Heart left ventricle (tissue), 16 donors: ENCODE measurements around the gene CNTNAP3. TPM values are rescaled to one million over a fixed set of nuclear protein-coding genes. Genes with fewer than 3 reads are reported as not detected.
"Not testable (repeated sequence)": the region's sequence is repeated elsewhere in the genome, so short reads cannot be mapped to it uniquely, and the experiment has no call there.

ENCODE experiments used
- ATAC-seq, 4 donors: fragments of 200-7000 bp; cut with Tn5 transposase; one replicate each; pipeline ENCODE4 v1.9.1; 2020 to 2022; ENCODE audit warnings: moderate library complexity in 4 of 4, mild to moderate bottlenecking in 3 of 4, moderate number of reproducible peaks in 1 of 4
- DNase-seq, 5 donors: peaks; one replicate each; pipeline ENCODE4 v3.0.0-alpha.2; 2020
- H3K27ac ChIP-seq, 12 donors: fragments of 200-600 bp; sonication (generic) in 4 of 12; one replicate each; pipeline versions ENCODE4 v1.5.0 to v1.8.0; 2016 to 2022; ENCODE audit warnings: mild to moderate bottlenecking in 2 of 12
- H3K27me3 ChIP-seq, 9 donors: fragments of 200-600 bp; sonication (generic) in 2 of 9; one replicate each; pipeline versions ENCODE4 v1.5.1 to v1.8.0; 2016 to 2022; ENCODE audit warnings: mild to moderate bottlenecking in 3 of 9
- H3K36me3 ChIP-seq, 9 donors: fragments of 200-600 bp; sonication (generic) in 2 of 9; one replicate each; pipeline versions ENCODE4 v1.5.0 to v1.8.0; 2018 to 2022; ENCODE audit warnings: mild to moderate bottlenecking in 2 of 9
- H3K4me1 ChIP-seq, 12 donors: fragments of 200-600 bp; sonication (generic) in 4 of 12; one replicate each; pipeline versions ENCODE4 v1.5.0 to v1.8.0; 2016 to 2022; ENCODE audit warnings: mild to moderate bottlenecking in 3 of 12
- H3K4me3 ChIP-seq, 12 donors: fragments of 200-600 bp; sonication (generic) in 4 of 12; one replicate each; pipeline versions ENCODE4 v1.5.0 to v1.8.0; 2017 to 2022; ENCODE audit warnings: mild to moderate bottlenecking in 9 of 12, moderate library complexity in 4 of 12
- H3K9me3 ChIP-seq, 12 donors: fragments of 200-600 bp; sonication (generic) in 4 of 12; one replicate each; pipeline versions ENCODE4 v1.5.0 to v1.8.0; 2016 to 2022; ENCODE audit warnings: mild to moderate bottlenecking in 1 of 12
- WGBS, 4 donors: extraction: QIAGEN DNeasy Blood & Tissue Kit in 2 of 4; methylation state at CpG; one replicate each; pipeline versions ENCODE4 v1.1.5 to v1.1.7; 2013 to 2018; 5-methylcytosine and 5-hydroxymethylcytosine counted together
- intact Hi-C, 10 donors: fragments of 100-400 bp; cut with DNase I; formaldehyde crosslinking; loops; one replicate each; pipeline versions ENCODE4 v1.11.1 to v1.14.2; 2022
- polyA plus RNA-seq, 2 donors: library from polyadenylated mRNA; stranded (reverse); fragments of 200-250 nt; gene quantifications; one replicate each; pipeline ENCODE4 v1.2.3, GENCODE V29; 2013
- total RNA-seq, 9 donors: library from RNA; depleted of rRNA in 2 of 9; stranded (reverse); fragments of >200 nt in 2 of 9; fragmentation: NEBNext Ultra II Directional in 3 of 9; extraction: Animal tissue kit (Norgen Biotek cat#: 25700) in 3 of 9; gene quantifications; one replicate each; pipeline versions ENCODE4 v1.1.0 to v1.2.4, GENCODE V29; 2016 to 2023
- TF ChIP-seq, protein P1 (sequence below), 12 donors: fragments of 200-600 bp; sonication (generic) in 4 of 12; IDR thresholded peaks; one replicate each; pipeline versions ENCODE4 v1.5.0 to v1.8.0; 2018 to 2022; ENCODE audit warnings: antibody characterized with exemption in 12 of 12, mild to moderate bottlenecking in 5 of 12
- donor health status: ischemic (EF 13 %, LVEDD 7.1; RV severe dilation, severe dysfunction).
- donor health status: healthy with polysubstance abuse.
- donor health status: DM: no; HTN: yes; CAD: no.
- donor health status: DM: no; HTN: no; CAD: no.
- donor health status: ischemic (EF 25% LVEDD 6.9; RV normal size, moderate dysfunction).
- donor health status: ischemic (EF 25% LVEDD 5.7; RV mildly dilated, moderate dysfunction).
- donor health status: healthy.
- donor health status: DM: yes; HTN: yes; CAD: no.
- donor health status: ischemic (EF 35%, LVEDD 5.7; RV mildly dilated, moderate dysfunction).
- donor health status: nonischemic (EF 11% LVEDD 7.7; RV severe dilation, severe dysfunction).
- donor health status: DM: yes; HTN: yes; CAD: no.
- donor health status: PGD.
- donor health status: ischemic (EF 29% LVEDD 5.4; RV normal size, mild dysfunction).
- donor health status: nonischemic (EF 23%, LVEDD 6.1; RV moderate dilation, normal function).

Gene CNTNAP3
- total and polyA plus RNA-seq, 11 donors, result 1.8 to 12.4 (median 7.5) TPM

DNA sequence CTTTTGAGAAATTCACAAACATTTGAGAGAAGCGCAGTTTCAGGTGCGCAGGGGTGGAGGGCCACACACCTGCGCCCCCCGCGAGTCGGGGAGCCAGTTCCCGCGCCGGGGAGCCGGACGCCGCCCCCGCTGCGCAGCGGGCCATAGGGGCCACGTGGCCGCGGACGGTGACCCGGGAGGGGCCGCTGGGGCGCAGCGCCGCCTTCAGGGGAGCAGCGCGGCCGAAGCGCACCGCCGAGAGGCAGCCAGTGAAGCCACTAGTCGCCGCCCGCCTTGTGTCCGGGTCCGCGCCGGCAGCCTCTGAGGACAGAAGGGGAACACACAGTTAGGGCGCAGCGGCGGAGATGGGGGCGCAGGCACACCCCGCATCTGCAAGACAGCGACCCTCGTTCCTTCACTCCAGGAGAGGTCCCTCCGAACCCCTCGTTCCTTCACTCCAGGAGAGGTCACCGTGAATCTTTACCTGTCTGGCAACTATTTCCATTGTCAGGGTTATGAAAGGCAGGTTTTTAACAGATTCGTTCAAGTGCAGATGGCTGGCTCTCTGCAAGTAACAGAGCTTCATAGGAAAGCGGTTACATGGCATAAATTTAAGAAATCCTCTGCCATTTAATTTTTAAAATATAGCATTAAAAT lies 209.2 kb downstream of the CNTNAP3 start:
- H3K4me1 ChIP-seq, H3K27me3 ChIP-seq, H3K27ac ChIP-seq, intact Hi-C loops, H3K9me3 ChIP-seq, H3K36me3 ChIP-seq: not testable (repeated sequence)
- peak in 3 of 4 donors; percentile 92 to 93 (median 93) for ATAC-seq
- peak in 4 of 5 donors; percentile 8 to 67 (median 44) for DNase-seq
- peak overlapping the region in 6 of 12 donors; percentile 1 to 22 (median 14) for H3K4me3 ChIP-seq
- 6 to 16% (median 9%) methylated on average over 42 to 49 of the region's 49 CpGs for WGBS, 4 donors
- TF ChIP-seq, protein P1, sequence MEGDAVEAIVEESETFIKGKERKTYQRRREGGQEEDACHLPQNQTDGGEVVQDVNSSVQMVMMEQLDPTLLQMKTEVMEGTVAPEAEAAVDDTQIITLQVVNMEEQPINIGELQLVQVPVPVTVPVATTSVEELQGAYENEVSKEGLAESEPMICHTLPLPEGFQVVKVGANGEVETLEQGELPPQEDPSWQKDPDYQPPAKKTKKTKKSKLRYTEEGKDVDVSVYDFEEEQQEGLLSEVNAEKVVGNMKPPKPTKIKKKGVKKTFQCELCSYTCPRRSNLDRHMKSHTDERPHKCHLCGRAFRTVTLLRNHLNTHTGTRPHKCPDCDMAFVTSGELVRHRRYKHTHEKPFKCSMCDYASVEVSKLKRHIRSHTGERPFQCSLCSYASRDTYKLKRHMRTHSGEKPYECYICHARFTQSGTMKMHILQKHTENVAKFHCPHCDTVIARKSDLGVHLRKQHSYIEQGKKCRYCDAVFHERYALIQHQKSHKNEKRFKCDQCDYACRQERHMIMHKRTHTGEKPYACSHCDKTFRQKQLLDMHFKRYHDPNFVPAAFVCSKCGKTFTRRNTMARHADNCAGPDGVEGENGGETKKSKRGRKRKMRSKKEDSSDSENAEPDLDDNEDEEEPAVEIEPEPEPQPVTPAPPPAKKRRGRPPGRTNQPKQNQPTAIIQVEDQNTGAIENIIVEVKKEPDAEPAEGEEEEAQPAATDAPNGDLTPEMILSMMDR (IDR thresholded peaks at IDR 0.05), result peak in 10 of 12 donors; percentile 16 to 47 (median 38)

DNA sequence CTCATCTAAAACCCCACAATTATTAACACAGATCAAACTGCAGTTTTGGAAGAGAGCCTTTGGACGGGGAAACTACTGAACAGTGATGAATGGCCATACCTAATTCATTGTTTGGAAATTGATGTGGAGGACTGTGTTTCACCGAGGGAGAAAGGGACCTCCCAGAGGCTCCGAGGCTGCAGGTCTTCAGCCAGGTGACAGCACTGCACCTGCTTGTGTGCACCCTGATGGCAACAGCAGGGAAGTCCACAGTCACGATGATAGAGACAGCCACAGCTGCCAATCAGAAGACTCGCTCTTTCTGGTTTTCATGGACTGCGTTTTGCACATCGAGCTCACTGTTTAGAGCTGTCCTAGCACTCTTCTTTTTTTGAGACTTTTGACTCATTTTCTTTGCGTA lies 214.4 kb downstream of the CNTNAP3 start:
- 81 to 87% (median 84%) methylated on average over 8 of the region's 8 CpGs for WGBS, 4 donors
- ATAC-seq, result peak in 1 of 4 donors; percentile 39
- H3K27ac ChIP-seq, result not testable (repeated sequence)

GRCh38 chr9:39067683-39068082 lies 220.3 kb downstream of the CNTNAP3 start:
- H3K4me3 ChIP-seq, DNase-seq, H3K9me3 ChIP-seq, H3K27me3 ChIP-seq, H3K36me3 ChIP-seq, H3K27ac ChIP-seq, intact Hi-C loops, H3K4me1 ChIP-seq: not testable (repeated sequence)
- 74 to 84% (median 82%) methylated on average over 5 of the region's 5 CpGs for WGBS, 4 donors
- peak in 1 of 4 donors; percentile 28 for ATAC-seq

More for the DNA sequence above, 214.4 kb downstream of the CNTNAP3 start:
- H3K4me1 ChIP-seq, H3K4me3 ChIP-seq, H3K27me3 ChIP-seq, intact Hi-C loops, H3K36me3 ChIP-seq, H3K9me3 ChIP-seq: not testable (repeated sequence)
- peak in 1 of 5 donors; percentile 53 for DNase-seq

DNA sequence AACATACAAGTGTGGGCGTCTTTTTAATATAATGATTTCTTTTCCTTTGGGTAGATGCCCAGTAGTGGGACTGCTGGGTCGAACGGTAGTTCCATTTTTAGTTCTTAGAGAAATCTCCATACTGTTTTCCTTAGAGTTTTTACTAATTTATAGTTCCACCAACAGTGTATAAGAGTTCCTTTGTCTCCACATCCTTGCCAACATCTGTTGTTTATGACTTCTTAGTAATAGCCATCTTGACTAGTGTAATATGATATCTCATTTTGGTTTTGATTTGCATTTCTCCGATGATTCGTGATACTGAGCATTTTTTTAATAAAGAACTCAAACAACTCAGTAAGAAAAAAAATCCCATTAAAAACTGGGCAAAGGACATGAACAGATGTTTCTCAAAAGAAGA lies 225.0 kb downstream of the CNTNAP3 start:
- 83 to 87% (median 84%) methylated on average over 5 of the region's 5 CpGs for WGBS, 4 donors
- DNase-seq, ATAC-seq, H3K4me3 ChIP-seq, intact Hi-C loops, H3K27me3 ChIP-seq, H3K27ac ChIP-seq, H3K4me1 ChIP-seq, H3K9me3 ChIP-seq, H3K36me3 ChIP-seq: not testable (repeated sequence)

DNA sequence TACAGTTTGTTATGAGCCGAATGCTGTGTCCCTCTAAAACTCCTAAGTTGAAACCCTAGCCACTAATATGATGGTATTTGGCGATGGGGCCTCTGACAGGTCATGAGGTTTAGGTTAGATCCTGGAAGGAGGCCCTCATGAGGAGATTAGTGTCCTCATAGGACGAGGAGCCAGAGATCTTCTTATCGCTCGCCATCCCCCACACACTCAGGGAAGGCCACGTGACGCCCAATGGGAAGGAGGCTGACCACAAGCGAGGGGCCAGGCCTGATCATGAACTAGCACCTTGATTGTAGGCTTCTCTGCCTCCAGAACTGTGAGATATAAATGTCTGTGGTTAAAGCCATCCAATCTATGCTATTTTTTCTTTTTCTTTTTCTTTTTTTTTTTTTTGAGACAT lies 233.5 kb downstream of the CNTNAP3 start:
- ATAC-seq, DNase-seq, H3K9me3 ChIP-seq, H3K4me3 ChIP-seq, H3K27me3 ChIP-seq, H3K4me1 ChIP-seq, H3K36me3 ChIP-seq, H3K27ac ChIP-seq, intact Hi-C loops: not testable (repeated sequence)
- 78 to 86% (median 82%) methylated on average over 7 to 8 of the region's 8 CpGs for WGBS, 4 donors

DNA sequence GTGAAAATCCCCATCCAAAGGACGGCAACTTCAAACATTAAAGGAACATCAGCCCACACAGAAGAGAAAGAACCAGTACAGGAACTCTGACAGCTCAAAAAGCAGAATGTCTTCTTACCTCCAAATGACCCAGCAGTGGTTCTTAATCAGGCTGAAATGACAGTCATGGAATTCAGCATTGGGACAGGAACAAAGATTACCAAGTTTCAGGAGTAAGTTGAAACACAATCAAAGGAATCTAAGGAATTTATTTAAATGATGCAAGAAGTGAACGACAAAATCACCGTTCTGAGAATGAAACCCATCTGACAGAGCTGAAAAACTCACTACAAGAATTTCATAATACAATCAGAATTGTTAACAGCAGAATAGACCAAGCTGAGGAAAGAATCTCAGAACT lies 241.1 kb downstream of the CNTNAP3 start:
- H3K36me3 ChIP-seq, intact Hi-C loops, H3K4me3 ChIP-seq, DNase-seq, H3K27ac ChIP-seq, H3K27me3 ChIP-seq, H3K4me1 ChIP-seq, ATAC-seq: not testable (repeated sequence)
- WGBS, 4 donors, result 46 to 56% (median 53%) methylated on average over 3 of the region's 3 CpGs
- H3K9me3 ChIP-seq, result peaks cover 0 to 21% (median 0%) of the 10 kb centered on the region in 12 donors

DNA sequence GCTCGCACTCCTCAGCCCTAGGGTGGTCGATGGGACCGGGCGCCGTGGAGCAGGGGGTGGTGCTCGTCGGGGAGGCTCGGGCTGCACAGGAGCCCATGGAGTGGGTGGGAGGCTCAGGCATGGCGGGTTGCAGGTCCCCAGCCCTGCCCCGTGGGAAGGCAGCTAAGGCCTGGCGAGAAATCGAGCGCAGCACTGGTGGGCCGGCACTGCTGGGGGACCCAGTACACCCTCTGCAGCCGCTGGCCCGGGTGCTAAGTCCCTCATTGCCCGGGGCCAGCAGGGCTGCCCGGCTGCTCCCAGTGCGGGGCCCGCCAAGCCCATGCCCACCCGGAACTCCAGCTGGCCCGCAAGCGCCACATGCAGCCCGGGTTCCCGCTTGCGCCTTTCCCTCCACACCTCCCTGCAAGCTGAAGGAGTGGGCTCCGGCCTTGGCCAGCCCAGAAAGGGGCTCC lies 245.6 kb downstream of the CNTNAP3 start:
- DNase-seq, H3K4me3 ChIP-seq, ATAC-seq, H3K36me3 ChIP-seq, H3K27me3 ChIP-seq, H3K4me1 ChIP-seq, H3K27ac ChIP-seq, intact Hi-C loops, H3K9me3 ChIP-seq: not testable (repeated sequence)
- WGBS, 4 donors, result 87 to 93% (median 91%) methylated on average over 20 to 27 of the region's 27 CpGs

GRCh38 chr9:39041774-39042173 lies 246.2 kb downstream of the CNTNAP3 start:
- H3K36me3 ChIP-seq, H3K9me3 ChIP-seq, H3K4me3 ChIP-seq, H3K4me1 ChIP-seq, H3K27me3 ChIP-seq, ATAC-seq, H3K27ac ChIP-seq, DNase-seq, intact Hi-C loops: not testable (repeated sequence)
- WGBS, 4 donors, result 91 to 94% (median 92%) methylated on average over 10 of the region's 10 CpGs

DNA sequence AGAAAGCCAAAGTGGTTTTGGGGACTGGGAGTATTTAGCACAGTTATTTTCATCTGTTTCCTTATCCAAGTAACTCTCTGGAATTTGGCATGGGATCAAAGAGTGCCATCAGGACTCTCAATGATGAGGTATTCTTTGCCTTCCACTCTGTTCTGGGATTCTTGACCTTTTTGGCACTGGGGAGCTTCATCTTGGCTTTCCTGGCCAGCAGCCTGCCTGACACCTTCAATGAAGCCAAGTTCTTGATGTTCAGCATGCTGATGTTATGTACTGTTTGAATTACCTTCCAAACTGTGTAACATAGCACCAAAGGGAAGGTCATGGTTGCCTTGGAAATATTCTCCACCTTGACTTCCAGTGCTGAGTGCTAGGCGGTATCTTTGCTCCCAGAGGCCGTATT lies 248.8 kb downstream of the CNTNAP3 start:
- H3K4me1 ChIP-seq, H3K4me3 ChIP-seq, H3K27ac ChIP-seq, H3K27me3 ChIP-seq, intact Hi-C loops, DNase-seq, H3K36me3 ChIP-seq, H3K9me3 ChIP-seq: not testable (repeated sequence)
- 49 to 68% (median 57%) methylated on average over 2 of the region's 2 CpGs for WGBS, 4 donors
- peak in 3 of 4 donors; percentile 58 to 67 (median 63) for ATAC-seq

- H3K4me3 ChIP-seq, H3K27me3 ChIP-seq, H3K36me3 ChIP-seq, H3K4me1 ChIP-seq, DNase-seq, H3K9me3 ChIP-seq, H3K27ac ChIP-seq, intact Hi-C loops: not testable (repeated sequence)
- ATAC-seq, result peak in 1 of 4 donors; percentile 40
- WGBS, 4 donors, result 79 to 89% (median 85%) methylated on average over 1 of the region's 1 CpG
These were observed 249.7 kb downstream of the CNTNAP3 start for GRCh38 chr9:39038221-39038620.
